ENCODE results near the gene RASGRP2. TPM values are rescaled to one million over a fixed set of nuclear protein-coding genes. Genes with fewer than 3 reads are reported as not detected.

Gene RASGRP2
- total RNA-seq, 1 donor from 2014 or later, result 11.7 TPM

DNA sequence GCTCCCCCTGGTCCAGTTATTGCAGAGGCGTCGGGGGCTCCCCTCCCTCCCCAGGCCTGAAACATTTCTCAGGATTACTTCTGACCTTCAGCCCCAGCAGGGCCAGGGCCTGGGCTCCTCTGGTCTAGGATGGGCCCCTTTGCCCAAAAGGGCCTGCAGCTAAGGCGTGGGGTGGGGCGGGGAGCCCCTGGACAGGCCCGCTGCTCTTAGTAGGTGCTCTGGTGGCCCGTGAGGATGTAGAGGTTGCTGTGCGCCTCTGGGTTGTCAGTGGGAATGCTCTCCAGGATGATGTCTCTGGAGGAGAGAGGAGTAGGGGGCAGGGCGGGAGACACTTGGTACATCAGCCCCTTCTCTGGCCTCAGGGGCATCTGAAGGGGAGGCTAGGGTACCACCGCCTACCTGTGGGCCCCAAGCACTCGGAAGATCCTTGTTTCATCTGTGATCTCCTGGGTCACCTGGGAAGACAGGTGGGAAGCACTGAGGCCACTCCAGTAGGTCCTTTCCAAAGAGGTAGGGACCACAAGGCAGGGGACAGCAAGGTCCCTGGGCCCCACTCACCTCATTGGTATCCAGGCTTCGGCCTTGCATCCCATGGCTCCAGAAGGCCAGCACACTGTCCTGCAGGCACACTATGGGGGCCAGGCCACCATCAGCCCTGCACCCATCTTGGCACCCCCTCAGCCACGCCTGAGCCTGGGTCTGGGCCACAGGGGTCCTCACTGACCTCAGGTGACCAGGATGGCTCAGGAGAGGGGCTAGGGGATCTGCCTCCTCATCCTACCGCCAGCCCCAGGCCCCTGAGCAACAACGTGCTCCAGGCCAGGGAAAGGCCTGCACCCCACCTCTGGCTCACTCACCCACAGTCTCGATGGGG lies 45.6 kb upstream of the RASGRP2 start:
- Mint-ChIP-seq H3K27me3 (no peaks in the 10 kb centered on the region), H3K9me3 (no peaks in the 10 kb centered on the region), H3K36me3 (peaks cover 3% of the 10 kb centered on the region), H3K27ac (no peak overlapping the region), H3K4me1 (ENCODE audit: unreplicated experiment) (no peaks in the 10 kb centered on the region), H3K4me3 (no peak overlapping the region)
- no peak for DNase-seq (ENCODE audit: extremely low spot score, unreplicated experiment)
- TF ChIP-seq, protein P1, sequence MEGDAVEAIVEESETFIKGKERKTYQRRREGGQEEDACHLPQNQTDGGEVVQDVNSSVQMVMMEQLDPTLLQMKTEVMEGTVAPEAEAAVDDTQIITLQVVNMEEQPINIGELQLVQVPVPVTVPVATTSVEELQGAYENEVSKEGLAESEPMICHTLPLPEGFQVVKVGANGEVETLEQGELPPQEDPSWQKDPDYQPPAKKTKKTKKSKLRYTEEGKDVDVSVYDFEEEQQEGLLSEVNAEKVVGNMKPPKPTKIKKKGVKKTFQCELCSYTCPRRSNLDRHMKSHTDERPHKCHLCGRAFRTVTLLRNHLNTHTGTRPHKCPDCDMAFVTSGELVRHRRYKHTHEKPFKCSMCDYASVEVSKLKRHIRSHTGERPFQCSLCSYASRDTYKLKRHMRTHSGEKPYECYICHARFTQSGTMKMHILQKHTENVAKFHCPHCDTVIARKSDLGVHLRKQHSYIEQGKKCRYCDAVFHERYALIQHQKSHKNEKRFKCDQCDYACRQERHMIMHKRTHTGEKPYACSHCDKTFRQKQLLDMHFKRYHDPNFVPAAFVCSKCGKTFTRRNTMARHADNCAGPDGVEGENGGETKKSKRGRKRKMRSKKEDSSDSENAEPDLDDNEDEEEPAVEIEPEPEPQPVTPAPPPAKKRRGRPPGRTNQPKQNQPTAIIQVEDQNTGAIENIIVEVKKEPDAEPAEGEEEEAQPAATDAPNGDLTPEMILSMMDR (conservative IDR thresholded peaks at IDR 0.05), result no peak

DNA sequence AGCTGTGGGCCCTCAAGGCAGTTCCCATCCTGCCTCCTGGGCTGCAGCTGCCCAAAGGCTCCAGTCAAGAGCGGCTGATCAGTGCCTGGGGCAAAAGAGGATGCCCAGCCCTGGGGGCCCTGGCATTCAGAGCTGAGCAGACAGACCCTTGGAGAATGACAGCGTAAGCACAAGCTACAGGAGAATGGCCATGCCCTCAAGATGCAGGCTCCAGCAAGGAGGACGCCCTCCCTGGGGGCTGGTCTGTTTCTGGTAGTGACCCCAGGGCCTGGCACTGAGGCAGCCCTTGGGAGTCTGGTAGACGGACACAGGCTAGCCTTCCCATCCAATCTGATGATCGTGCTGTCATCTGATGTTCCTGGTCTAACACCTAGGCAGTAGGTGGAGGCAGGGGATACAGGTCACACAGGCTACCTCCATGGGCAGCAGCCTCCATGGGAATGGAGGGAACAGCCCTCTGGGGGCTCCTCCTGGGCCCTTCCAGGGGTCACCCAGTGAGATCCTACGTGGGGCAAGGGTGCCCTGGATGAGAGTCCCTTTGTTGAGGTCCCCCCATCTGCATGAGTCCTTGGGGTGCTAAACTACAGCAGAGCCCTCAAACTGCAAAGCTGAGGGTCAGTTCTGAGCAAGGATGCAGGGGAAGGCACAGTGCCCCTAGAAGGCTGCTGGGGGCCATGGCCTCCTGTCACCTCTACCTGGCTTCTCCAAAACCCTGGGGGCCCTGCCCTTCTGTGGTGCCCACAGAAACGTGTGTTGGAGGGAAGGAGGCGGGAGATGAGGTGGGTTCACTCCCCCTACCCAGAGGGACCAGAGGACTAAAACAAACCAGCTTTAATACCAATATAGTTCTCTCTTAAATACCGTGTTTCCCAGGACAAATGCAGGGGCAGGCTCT lies 44.6 kb upstream of the RASGRP2 start:
- Mint-ChIP-seq H3K4me3 (no peak overlapping the region), H3K4me1 (ENCODE audit: unreplicated experiment) (no peaks in the 10 kb centered on the region), H3K36me3 (peaks cover 3% of the 10 kb centered on the region), H3K9me3 (no peaks in the 10 kb centered on the region), H3K27ac (no peak overlapping the region), H3K27me3 (no peaks in the 10 kb centered on the region)
- TF ChIP-seq, protein P1 (conservative IDR thresholded peaks at IDR 0.05), result no peak
- DNase-seq (ENCODE audit: extremely low spot score, unreplicated experiment), result no peak

DNA sequence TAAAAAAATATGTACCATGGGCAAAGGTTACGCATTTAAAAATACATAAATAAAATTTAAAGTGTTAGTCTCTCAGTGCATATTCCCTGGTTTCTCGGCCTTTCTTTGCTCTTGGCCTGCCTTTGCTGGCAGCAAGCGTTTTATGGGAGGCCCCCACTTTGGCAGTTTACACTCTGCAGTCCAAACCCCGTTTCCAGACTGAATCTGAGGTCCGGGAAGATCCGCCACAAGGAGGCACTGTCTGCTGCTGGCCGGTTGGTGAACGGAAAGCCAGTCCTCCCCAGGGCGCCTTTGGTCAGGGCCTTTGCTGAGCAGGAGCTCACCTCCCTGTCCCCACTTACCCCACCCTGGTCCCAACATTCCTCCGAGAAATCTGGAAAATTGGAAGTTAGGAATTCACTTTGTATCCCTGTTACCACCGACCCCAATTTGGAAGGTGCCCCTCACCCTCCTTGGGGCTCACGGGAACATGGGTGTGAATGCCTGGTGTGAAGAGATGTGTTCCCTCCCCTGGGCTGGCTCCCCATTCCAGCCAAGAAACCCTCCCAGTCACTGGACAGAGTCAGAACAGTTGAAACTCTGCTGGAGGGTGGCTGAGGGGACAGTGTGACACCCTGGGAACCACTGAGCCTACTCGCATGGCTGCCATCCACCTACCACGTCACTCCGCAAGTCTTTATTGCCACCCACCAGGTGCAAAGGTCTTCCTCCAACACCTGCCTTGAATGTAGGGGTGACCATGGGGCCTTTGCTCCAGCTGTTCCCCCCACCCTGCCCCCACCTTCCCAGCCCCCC lies 43.8 kb upstream of the RASGRP2 start:
- TF ChIP-seq, protein P1 (conservative IDR thresholded peaks at IDR 0.05), result peak; percentile 81
- no peak for DNase-seq (ENCODE audit: extremely low spot score, unreplicated experiment)
- Mint-ChIP-seq H3K27ac (no peak overlapping the region), H3K36me3 (peaks cover 3% of the 10 kb centered on the region), H3K4me1 (ENCODE audit: unreplicated experiment) (no peaks in the 10 kb centered on the region), H3K4me3 (no peak overlapping the region), H3K27me3 (no peaks in the 10 kb centered on the region), H3K9me3 (no peaks in the 10 kb centered on the region)

DNA sequence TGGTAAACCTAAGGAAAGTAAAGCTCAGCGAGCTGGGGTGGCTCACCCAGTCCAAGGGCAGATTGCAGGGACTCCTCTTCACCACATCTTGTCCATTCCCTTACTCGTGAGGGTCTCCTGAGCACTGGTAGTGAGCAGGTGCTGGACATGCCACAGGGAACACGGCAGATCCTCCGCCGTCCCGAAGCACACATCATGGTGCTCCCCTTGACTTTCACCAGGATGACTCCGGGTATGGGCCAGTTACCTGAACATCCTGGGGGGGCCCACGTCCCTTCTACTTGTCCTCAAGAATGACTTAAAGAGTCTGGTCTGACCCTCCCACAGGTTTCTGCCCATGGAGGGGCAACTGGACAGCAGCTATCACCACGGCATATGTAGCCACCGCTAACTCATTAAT lies 42.4 kb upstream of the RASGRP2 start:
- no peak overlapping the region for H3K27ac Mint-ChIP-seq
- no peaks in the 10 kb centered on the region for H3K27me3 Mint-ChIP-seq
- TF ChIP-seq, protein P1 (conservative IDR thresholded peaks at IDR 0.05), result no peak
- no peaks in the 10 kb centered on the region for H3K4me1 Mint-ChIP-seq (ENCODE audit: unreplicated experiment)
- H3K4me3 Mint-ChIP-seq, result no peak overlapping the region
- H3K36me3 Mint-ChIP-seq, result peaks cover 3% of the 10 kb centered on the region
- DNase-seq (ENCODE audit: extremely low spot score, unreplicated experiment), result no peak
- H3K9me3 Mint-ChIP-seq, result no peaks in the 10 kb centered on the region
